ENCODE data around the gene NR6A1.

Gene NR6A1

DNA sequence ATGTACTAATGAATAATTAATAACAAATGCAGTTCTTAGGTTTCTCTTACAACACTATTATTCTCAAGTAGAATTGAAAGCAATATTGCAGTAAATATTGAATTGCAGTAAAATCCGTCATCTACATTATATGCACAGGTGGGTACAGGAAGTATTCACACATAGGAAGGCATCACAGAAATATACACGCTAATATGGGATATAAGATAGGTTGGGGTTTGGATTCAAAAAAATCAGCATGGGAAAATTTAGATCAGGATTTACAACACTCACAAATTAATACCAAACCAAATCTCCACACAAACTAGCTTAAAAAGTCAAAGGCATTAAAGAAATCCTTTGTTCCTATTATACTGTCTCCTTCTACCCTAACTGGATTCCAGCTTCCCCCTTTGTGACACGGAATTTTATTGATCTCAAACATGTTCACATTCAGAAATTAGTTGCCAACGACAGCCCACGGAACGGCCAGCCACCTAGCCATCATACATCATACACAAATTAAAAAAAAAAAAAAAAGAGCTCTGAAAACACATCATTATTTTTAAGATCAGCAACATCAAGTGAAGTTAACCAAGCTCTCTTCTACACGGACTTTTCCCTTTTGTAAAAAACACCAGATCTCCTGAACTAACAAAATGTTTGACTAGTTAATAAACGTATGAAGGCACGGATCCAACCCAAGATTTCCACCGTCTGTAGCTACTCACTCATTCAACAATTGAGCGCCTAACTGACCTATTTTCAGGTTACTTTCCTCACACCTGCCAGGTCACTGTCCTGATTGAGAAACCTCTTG, 2.2 kb downstream of the NR6A1 start:
- H3K27me3 ChIP-seq (ENCODE audit: control insufficient read depth, insufficient read depth, low read length), result peaks cover 27% of the 10 kb centered on the region
- no peaks in the 10 kb centered on the region for H3K36me3 ChIP-seq (ENCODE audit: control insufficient read depth, insufficient read depth, low read length)
- H3K4me3 ChIP-seq (ENCODE audit: low read length), result peak overlapping the region; percentile 9
- H3K4me1 ChIP-seq (ENCODE audit: control insufficient read depth, insufficient read depth, low read length), result peaks cover 7% of the 10 kb centered on the region
- H3K9ac ChIP-seq (ENCODE audit: low read length), result no peak overlapping the region
- H3K9me3 ChIP-seq (ENCODE audit: control insufficient read depth, low read length), result no peaks in the 10 kb centered on the region

DNA sequence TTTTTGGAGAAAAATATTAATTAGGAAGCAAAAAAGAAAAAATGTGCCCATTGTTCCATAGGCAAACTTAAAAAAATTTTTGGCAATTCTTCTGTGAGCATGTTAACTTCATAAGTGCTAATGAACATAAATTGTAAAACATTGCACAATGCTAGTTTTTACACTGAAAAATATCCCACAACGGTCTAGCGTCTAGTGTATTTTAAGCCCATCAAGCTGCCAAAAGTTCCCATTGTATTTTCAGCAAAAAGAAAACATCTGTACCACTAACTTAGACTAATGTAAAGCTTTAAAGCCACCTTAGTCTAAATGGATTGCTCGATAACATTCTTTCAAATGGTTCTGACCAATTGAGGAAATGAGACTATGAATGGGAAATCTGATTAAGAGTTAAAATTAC, 2.8 kb downstream of the NR6A1 start:
- H3K4me1 ChIP-seq (ENCODE audit: control insufficient read depth, insufficient read depth, low read length), result peaks cover 7% of the 10 kb centered on the region
- H3K36me3 ChIP-seq (ENCODE audit: control insufficient read depth, insufficient read depth, low read length), result no peaks in the 10 kb centered on the region
- no peaks in the 10 kb centered on the region for H3K9me3 ChIP-seq (ENCODE audit: control insufficient read depth, low read length)
- H3K27me3 ChIP-seq (ENCODE audit: control insufficient read depth, insufficient read depth, low read length), result peaks cover 27% of the 10 kb centered on the region
- H3K4me3 ChIP-seq (ENCODE audit: low read length), result no peak overlapping the region
- no peak overlapping the region for H3K9ac ChIP-seq (ENCODE audit: low read length)

DNA sequence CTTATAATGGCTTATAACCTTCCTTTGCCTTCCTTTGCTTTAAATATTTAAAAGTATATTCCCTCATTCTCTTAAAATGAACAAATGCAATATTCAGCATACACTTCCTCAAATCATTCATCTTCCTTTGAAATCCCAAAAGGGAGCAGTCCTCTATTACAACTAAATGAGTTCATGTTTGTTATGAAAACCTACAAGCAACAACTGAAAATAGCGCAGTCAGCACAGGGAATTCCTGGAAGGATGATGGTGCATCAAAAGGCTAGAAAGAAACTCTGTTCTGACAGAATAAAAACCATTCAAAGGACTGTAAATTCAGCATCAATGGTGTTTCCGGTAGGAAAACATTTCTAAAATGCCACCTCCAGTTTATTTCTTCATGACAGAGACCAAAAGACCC, 3.3 kb downstream of the NR6A1 start:
- H3K4me1 ChIP-seq (ENCODE audit: control insufficient read depth, insufficient read depth, low read length), result peaks cover 7% of the 10 kb centered on the region
- H3K27me3 ChIP-seq (ENCODE audit: control insufficient read depth, insufficient read depth, low read length), result peaks cover 27% of the 10 kb centered on the region
- H3K9me3 ChIP-seq (ENCODE audit: control insufficient read depth, low read length), result no peaks in the 10 kb centered on the region
- H3K4me3 ChIP-seq (ENCODE audit: low read length), result no peak overlapping the region
- H3K36me3 ChIP-seq (ENCODE audit: control insufficient read depth, insufficient read depth, low read length), result no peaks in the 10 kb centered on the region
- H3K9ac ChIP-seq (ENCODE audit: low read length), result no peak overlapping the region

DNA sequence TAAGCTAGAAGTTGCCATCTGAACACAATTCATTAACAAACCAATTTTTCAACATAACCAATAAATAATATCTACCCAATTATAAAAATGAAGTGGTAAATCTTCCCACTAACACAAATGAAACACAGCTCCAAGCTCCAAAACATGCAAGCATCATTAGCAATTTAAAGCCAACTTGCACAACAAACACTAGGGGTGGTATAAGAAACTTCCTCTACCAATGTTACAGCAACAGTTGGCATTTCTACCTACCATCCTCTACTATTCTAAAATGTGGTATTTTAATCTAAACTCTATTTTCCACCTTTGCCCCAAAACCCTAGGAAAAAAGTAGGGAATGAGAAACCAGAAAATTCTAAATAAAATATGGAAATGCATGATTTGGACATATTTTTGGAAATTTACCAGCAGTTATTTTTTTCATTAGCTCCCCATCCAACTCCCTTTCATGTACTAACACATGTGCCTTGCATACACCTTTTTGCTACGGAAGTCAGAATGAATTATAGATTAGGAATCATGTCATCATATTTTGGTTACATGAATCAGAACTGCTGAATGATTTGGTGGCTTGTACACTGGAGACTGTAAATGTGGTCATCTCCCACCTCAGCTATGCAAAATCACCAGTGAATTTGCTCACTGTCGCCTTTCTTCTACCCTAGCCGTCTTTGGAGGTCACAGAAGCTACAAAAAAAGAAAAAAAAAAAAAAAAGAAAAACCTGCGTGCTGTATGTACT, 4.1 kb downstream of the NR6A1 start:
- H3K27me3 ChIP-seq (ENCODE audit: control insufficient read depth, insufficient read depth, low read length), result peaks cover 27% of the 10 kb centered on the region
- H3K36me3 ChIP-seq (ENCODE audit: control insufficient read depth, insufficient read depth, low read length), result no peaks in the 10 kb centered on the region
- no peak overlapping the region for H3K9ac ChIP-seq (ENCODE audit: low read length)
- H3K4me3 ChIP-seq (ENCODE audit: low read length), result no peak overlapping the region
- H3K9me3 ChIP-seq (ENCODE audit: control insufficient read depth, low read length), result no peaks in the 10 kb centered on the region
- peaks cover 7% of the 10 kb centered on the region for H3K4me1 ChIP-seq (ENCODE audit: control insufficient read depth, insufficient read depth, low read length)

DNA sequence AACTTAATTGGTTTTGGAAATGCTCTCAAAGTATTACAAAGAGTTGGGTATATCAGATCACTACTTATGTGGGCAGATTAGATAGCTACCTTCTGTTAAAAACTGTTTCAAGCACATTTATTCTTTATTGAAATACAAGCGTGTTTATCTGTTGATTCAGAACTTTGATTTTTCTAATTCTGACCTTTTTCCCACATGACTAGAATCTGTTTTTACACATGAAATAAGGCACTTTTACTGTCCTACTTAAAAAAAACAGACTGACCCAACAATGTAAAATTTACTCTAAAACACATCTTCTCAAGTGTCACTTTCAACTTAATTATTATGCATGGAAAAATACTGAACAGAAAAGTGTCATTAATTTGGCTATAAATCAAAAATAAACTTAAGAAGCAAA, 4.8 kb downstream of the NR6A1 start:
- H3K4me3 ChIP-seq (ENCODE audit: low read length), result no peak overlapping the region
- H3K27me3 ChIP-seq (ENCODE audit: control insufficient read depth, insufficient read depth, low read length), result peaks cover 27% of the 10 kb centered on the region
- H3K4me1 ChIP-seq (ENCODE audit: control insufficient read depth, insufficient read depth, low read length), result peaks cover 7% of the 10 kb centered on the region
- H3K9ac ChIP-seq (ENCODE audit: low read length), result no peak overlapping the region
- no peaks in the 10 kb centered on the region for H3K9me3 ChIP-seq (ENCODE audit: control insufficient read depth, low read length)
- H3K36me3 ChIP-seq (ENCODE audit: control insufficient read depth, insufficient read depth, low read length), result no peaks in the 10 kb centered on the region

DNA sequence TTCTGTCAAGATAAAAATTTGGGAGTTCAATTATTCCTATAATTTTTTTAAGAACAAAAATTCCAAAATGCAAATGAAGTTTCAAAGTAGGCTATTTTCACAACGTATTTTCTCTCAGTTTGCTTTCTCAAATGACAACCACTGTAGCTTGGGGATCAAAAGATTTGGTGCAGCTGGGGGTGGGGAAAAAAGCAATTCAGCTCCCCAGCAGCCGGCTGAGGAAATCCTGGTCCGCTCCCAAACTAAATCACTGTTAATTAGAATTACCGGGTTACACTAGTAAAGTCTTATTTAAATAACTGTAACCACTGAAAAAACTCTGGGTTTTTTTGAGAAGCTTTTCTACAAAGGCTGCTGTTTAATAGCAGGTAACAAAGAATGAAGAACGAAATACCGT, 5.7 kb downstream of the NR6A1 start:
- peaks cover 7% of the 10 kb centered on the region for H3K4me1 ChIP-seq (ENCODE audit: control insufficient read depth, insufficient read depth, low read length)

DNA sequence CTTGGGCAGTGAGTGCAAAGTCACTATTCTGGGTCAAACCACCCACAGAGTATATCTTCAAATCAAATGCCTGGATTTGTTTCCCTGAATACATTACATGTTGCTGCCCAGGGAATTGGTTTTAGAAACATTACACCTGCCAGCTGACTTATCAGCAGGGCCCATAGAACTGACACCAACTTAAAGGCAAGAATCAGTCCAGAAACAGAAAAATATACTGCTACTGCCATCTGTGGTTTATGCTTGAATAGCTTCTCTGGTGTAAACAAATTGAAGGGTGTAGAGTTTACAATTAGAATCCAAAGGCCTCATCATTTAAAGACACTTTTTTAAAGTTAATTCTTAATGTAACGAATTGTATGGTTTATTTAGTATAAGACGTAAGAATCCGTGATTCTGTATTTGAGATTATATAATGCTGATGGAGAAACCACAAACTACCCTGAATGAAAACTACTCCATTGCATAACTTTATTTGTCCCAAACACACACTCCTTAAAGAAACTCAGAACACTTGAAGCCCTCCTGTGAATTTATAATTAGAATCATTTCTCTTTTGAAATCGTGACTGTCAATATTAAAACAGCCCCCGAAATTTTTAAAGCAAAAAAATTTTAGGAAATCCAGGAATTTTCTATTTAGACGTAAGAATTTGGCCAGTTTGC, 6.2 kb downstream of the NR6A1 start:
- H3K36me3 ChIP-seq (ENCODE audit: control insufficient read depth, insufficient read depth, low read length), result no peaks in the 10 kb centered on the region
- peaks cover 7% of the 10 kb centered on the region for H3K4me1 ChIP-seq (ENCODE audit: control insufficient read depth, insufficient read depth, low read length)
- H3K9me3 ChIP-seq (ENCODE audit: control insufficient read depth, low read length), result no peaks in the 10 kb centered on the region
- H3K9ac ChIP-seq (ENCODE audit: low read length), result no peak overlapping the region
- no peak overlapping the region for H3K4me3 ChIP-seq (ENCODE audit: low read length)
- peaks cover 22% of the 10 kb centered on the region for H3K27me3 ChIP-seq (ENCODE audit: control insufficient read depth, insufficient read depth, low read length)

More for the DNA sequence above, 5.7 kb downstream of the NR6A1 start:
- Histone ChIP-seq H3K9me3 (ENCODE audit: control insufficient read depth, low read length) (no peaks in the 10 kb centered on the region), H3K36me3 (ENCODE audit: control insufficient read depth, insufficient read depth, low read length) (no peaks in the 10 kb centered on the region), H3K4me3 (ENCODE audit: low read length) (no peak overlapping the region), H3K27me3 (ENCODE audit: control insufficient read depth, insufficient read depth, low read length) (peaks cover 27% of the 10 kb centered on the region), H3K9ac (ENCODE audit: low read length) (no peak overlapping the region)

DNA sequence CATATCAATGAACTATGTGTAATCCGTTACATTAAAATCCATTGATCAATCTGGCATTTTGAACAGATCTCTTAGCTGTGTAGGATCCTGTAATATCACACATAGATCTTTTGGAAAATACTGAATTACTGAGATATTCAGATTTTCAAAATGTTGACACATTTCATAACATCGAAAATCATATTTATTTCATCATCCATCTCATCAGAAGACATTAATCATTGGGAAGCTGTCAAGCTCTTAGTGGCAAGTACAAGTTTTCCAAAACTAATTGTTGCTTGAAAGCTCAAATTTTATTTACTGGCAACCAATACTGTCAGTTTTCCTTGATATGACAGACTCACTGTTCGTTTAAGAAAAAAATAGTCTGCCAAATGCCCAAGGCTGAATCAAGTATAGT, 8.5 kb downstream of the NR6A1 start:
- Histone ChIP-seq H3K4me1 (ENCODE audit: control insufficient read depth, insufficient read depth, low read length) (no peaks in the 10 kb centered on the region), H3K27me3 (ENCODE audit: control insufficient read depth, insufficient read depth, low read length) (peaks cover 6% of the 10 kb centered on the region), H3K36me3 (ENCODE audit: control insufficient read depth, insufficient read depth, low read length) (no peaks in the 10 kb centered on the region), H3K9ac (ENCODE audit: low read length) (no peak overlapping the region), H3K4me3 (ENCODE audit: low read length) (no peak overlapping the region), H3K9me3 (ENCODE audit: control insufficient read depth, low read length) (no peaks in the 10 kb centered on the region)

DNA sequence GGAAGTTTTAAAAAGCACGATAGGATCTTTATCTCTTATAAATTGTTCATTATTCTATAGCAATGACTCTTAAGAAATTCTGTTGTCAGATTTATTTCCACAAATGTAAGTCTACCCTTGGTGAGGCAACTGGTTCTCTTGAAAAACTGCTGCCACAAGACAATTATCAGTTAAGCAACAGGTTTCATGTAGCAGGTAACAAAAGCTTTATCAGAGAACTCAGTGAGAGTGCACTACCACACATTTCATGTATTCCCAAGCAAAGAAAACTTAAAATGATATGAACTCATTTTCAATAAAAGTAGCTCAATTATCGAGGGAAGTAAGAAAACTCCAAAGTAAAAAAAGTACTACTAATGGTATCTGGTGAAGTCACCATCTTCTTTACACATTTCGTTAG, 9.4 kb downstream of the NR6A1 start:
- H3K27me3 ChIP-seq (ENCODE audit: control insufficient read depth, insufficient read depth, low read length), result peaks cover 14% of the 10 kb centered on the region
- no peaks in the 10 kb centered on the region for H3K4me1 ChIP-seq (ENCODE audit: control insufficient read depth, insufficient read depth, low read length)
- no peak overlapping the region for H3K9ac ChIP-seq (ENCODE audit: low read length)
- no peak overlapping the region for H3K4me3 ChIP-seq (ENCODE audit: low read length)
- H3K36me3 ChIP-seq (ENCODE audit: control insufficient read depth, insufficient read depth, low read length), result no peaks in the 10 kb centered on the region
- H3K9me3 ChIP-seq (ENCODE audit: control insufficient read depth, low read length), result no peaks in the 10 kb centered on the region

DNA sequence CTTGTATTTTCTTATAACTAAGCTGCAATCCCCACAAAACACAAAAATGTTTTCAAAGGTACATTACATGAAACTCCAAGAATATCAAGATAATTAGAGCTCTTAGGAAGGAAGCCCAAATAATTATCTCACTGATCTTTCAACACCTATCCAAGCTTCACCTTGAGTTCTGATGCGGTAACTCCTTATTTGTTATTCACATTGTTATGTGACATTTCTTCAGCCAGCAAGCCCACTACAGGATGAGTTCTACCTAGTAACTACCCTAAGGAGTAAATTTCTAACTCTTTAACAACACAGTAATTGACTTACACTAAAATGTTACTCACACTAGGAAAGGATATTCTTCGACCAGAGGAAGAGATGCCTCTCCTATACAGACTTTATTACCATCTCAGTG, 9.9 kb downstream of the NR6A1 start:
- H3K36me3 ChIP-seq (ENCODE audit: control insufficient read depth, insufficient read depth, low read length), result no peaks in the 10 kb centered on the region
- H3K4me1 ChIP-seq (ENCODE audit: control insufficient read depth, insufficient read depth, low read length), result no peaks in the 10 kb centered on the region
- no peak overlapping the region for H3K4me3 ChIP-seq (ENCODE audit: low read length)
- H3K27me3 ChIP-seq (ENCODE audit: control insufficient read depth, insufficient read depth, low read length), result peaks cover 17% of the 10 kb centered on the region
- H3K9me3 ChIP-seq (ENCODE audit: control insufficient read depth, low read length), result no peaks in the 10 kb centered on the region
- H3K9ac ChIP-seq (ENCODE audit: low read length), result no peak overlapping the region

DNA sequence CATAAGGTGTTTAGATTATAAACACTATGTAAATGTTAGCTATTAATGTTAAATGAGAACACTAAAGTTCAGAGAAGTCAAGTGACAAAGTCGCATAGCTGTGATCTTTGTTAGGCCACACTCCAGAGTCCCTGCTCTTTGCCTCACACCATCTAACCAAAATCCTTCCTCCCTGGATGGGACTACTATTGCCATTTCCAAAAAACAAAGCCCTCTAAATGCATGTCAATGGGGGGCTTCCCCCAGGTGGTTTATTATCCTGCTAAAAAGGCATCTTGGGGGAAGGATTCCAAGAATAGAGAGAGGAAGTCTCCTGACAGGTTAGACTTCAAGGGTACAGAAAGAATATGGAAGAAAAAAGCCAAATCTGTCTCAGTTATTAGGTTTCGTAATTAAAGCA, 10.4 kb downstream of the NR6A1 start:
- Histone ChIP-seq H3K9me3 (ENCODE audit: control insufficient read depth, low read length) (no peaks in the 10 kb centered on the region), H3K9ac (ENCODE audit: low read length) (no peak overlapping the region), H3K36me3 (ENCODE audit: control insufficient read depth, insufficient read depth, low read length) (no peaks in the 10 kb centered on the region), H3K27me3 (ENCODE audit: control insufficient read depth, insufficient read depth, low read length) (peaks cover 21% of the 10 kb centered on the region), H3K4me1 (ENCODE audit: control insufficient read depth, insufficient read depth, low read length) (no peaks in the 10 kb centered on the region), H3K4me3 (ENCODE audit: low read length) (no peak overlapping the region)

DNA sequence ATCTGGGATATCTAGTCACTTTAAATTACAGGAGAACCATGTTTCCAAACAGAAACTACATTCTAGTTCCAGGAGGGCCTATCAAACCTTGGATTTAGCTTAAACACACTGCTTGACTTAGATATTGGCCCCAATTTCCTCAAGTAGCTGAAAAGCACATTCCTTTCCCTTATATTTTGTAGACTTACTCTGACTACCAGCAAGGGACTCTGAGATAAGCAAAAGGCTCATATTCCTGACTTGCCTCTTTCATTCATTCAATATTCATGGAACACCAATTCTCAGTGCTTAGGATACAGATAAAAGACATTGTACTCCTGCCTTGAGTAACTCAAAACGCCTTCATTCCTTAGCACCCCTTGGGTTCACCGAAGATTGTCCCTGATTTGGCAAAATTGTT, 11.8 kb downstream of the NR6A1 start:
- H3K27me3 ChIP-seq (ENCODE audit: control insufficient read depth, insufficient read depth, low read length), result peaks cover 21% of the 10 kb centered on the region
- H3K4me3 ChIP-seq (ENCODE audit: low read length), result no peak overlapping the region
- no peaks in the 10 kb centered on the region for H3K4me1 ChIP-seq (ENCODE audit: control insufficient read depth, insufficient read depth, low read length)
- H3K36me3 ChIP-seq (ENCODE audit: control insufficient read depth, insufficient read depth, low read length), result no peaks in the 10 kb centered on the region
- no peaks in the 10 kb centered on the region for H3K9me3 ChIP-seq (ENCODE audit: control insufficient read depth, low read length)
- H3K9ac ChIP-seq (ENCODE audit: low read length), result no peak overlapping the region

Measured in mucosa of stomach (tissue), 1 donor.